HG02981 (cell line): Measurements from ENCODE around the gene PLA1A.
A peak's percentile ranks its signal among the peaks of the same experiment; 100 is the strongest.
"Not testable (repeated sequence)": the region's sequence is repeated elsewhere in the genome, so short reads cannot be mapped to it uniquely, and the experiment has no call there.

ENCODE experiments used
- ATAC-seq: cut with Tn5 transposase; IDR thresholded peaks from one replicate; pipeline ENCODE4 v1.9.1; 2021; ENCODE audit warnings: mild to moderate bottlenecking, moderate library complexity; ENCODE audit not compliant: unreplicated experiment

PLA1A gene

DNA sequence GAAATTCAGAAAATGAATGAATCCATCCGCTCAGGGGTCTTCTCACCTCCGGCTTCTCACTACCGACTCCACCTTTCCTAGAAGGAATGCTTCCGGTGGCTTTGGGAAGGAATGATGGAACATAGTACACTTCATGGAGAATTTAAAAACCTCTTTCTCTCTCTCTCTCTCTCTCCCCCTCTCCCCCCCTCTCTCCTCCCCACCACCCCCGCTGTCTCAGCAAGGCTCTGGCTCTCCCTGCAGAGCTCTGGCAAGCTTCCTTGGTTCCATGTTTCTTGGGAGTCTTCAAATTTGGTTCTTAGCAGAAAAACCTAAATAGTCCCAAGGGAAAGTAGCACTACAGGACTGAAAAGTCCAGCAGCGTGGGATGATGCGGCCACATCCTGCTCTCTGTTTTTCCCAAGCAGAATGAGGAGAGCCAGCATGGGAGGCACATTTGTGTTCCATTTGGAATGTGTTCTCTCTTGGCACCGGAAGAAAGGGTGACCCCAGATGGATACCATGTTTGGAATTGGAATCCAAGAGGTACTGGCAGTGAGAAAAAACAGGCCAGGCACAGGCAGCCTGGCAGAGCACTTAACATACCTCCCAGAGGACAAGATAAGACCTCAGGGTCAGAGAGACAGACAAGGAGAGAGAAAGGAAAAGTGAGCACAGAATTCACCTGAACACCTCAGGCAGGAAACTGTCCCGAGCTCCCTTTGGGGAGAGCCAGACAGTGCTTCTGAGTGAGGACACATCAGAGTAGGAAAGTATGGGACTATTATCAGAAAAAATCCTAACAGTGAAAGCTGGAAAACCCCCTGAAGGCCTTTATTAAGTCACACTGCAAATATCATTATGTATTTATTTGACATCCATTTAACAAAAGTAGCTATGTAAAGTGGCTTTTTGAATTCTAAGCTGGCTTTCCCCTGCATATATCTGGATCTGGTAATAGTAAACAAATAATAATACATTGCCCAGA is 63.1 kb downstream of the PLA1A start, which contains the start of gene POPDC2:
POPDC2 (minus strand) TSS at position 116 of the 967 bp plus-strand sequence. CDS start 166 bp downstream, outside the sequence.
- ATAC-seq, result no peak

DNA sequence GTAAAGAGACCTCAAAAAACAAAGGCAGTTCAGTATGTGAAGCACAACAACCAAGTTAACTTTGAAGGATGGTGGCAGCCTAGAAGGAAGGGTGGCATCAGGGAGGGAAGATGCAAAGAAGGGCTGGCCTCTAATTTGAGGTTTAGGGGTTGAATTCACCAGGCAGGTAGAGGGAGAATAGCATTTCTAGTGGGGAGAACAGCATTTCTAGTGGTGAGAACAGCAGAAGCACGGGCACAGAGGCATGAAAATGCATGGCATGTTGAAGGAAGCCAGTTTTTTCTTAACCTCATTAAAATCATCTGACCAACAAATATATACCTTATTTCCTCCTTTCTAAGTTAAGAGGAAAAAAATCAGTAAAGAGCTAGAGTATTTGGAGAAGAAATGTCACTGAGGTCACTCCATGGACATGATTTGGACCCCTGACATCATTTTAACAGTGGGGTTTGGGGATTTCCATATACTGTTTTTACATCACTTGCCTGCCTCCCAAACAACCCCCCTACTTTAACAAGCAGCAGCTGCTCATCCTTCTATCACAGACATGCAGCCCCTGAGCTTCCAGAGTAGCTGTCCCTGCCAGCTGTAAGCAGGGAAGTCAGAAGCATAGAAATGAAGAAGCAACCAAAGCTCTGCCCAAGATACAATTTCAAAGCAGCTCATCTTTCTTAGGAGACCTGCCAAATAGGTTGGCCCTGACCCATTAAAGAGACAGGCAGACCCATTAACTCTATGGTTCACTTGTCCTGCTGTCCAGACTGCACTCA is 65.1 kb downstream of the PLA1A start:
- no peak for ATAC-seq

DNA sequence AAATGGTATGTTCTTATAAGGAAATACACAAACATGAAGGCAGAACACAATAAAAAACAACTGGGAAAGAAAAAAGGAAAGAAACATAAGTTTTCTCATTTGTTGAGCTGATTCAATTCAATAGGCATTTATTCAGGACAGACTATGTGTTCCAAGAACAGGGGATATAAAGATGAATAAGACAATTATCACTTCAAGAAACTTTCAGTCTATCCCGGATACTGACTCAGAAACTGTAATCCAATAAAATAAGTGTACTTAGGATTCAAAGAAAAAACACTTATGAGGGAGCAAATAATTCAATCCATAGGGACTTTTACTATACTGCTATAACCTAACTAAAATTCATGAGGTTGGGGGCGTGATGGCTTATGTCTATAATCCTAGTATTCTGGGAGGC is 66.2 kb downstream of the PLA1A start:
- ATAC-seq, result no peak

DNA sequence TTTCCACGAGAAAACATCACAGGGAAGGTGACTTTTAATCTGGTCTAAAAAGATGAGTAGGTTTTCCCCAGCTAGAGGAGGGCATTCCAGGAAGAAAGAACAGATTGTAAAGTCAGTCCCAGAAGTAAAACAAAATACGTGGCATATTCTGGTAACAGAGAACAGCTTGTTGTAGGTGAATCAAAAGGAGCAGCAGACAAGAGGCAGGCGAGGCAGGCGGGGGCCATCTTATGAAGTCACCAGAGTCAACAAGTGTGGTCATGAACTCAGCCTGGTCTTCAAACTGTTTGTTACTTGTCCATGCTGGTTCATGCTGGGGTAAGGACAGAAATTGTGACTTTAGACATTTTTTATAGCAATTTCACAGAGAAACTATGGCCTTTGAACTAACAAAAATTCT is 66.7 kb downstream of the PLA1A start:
- ATAC-seq, result no peak

DNA sequence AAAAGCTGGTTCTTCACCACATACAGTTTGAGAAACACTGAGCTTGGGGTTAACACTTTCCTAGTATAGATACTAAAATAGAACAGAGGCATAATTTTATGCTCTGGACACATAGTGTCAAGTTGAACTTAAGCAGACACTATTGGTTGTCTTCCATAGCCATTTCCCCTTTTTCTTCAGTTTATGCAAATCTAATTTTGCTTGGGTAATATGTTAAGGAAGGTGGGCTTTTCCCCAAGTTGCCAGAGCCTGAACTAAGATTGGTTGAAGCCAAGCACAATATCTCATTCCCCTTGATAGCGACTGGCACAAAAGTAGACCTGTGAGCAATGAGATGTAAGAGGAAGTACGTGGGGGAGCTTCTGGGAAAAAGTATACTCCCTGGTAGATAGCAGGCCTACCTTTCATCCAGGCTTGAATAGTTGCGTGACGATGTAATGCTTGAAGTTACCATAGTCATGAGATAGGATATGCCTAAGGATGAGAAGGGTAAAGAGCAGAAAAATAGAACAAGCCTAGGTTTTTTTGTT is 67.2 kb downstream of the PLA1A start:
- no peak for ATAC-seq

DNA sequence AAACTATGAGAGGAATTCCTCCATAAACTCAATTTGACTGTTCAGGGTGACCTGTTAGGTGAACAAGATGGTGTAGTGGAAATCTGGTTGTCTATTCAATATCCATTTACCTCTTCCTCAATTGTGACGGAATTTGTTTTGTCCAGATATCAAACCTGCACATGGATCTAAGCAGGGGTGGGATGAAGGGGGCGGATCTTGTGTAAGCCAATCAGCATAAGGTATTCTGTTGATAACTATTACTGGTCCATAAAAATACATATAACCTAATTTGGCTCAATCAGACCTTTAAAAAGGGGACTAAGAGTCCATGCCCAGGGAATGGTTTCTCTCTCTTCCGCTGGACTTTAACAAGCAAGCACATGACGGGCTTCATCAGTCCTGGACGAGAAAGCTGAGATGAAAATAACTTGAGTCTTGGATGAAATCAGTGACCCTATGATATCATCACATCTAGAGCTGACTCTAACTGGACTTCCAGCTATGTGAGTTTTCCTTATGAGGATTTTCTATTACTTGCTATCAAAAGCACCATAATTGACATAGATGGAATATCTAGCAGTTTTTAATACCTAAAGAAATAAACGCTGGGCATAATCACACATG is 68.4 kb downstream of the PLA1A start:
- no peak for ATAC-seq

DNA sequence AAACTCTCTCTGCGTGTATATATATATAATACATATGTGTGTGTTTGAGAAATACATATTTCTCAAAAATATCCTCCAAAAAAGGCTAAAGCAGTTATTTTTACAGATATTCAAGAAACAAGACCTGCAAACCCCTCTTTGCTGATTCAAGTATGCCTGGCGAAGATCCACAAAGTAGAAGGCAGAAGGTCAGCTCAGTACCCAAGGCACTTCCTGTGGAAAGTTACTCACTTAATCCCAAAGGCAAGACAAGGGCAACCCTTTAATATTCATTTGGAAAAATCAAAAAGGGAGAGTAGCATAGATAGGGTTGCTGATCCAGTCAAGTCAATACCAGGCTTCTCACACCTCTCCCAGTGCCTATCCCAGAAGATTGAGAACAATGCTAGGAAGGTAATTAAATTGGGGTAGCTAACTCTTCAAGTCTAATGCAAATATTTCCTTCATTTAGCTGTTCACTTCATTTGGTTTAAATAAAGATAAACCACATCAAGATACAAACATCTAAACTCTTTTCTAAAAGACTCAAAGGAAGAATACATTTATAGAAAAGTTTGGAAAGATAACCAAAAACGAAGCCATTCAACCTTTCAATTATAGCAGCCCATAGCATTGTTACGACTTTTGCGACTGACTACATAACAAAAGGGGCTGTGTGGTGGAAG is 72.4 kb downstream of the PLA1A start:
- ATAC-seq, result no peak

DNA sequence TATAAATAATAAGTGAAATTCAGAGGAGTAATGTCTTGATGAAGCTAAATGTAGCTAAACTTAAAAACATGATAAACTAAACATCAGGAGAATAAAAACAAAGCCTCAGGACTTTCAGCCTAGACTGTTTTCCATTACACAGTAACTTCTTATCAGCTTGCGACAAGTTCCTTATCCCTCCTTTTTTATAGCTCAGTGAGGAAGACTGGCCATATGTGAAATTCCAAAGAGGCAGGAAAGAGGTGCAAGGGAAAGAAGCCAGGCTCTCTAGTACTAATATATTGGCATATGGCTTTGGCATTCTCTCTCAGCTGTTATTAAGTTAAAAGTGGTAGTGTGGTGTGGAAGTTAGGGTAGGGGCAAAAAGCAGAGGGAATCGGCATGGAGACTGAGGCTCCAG is 75.1 kb downstream of the PLA1A start:
- no peak for ATAC-seq

DNA sequence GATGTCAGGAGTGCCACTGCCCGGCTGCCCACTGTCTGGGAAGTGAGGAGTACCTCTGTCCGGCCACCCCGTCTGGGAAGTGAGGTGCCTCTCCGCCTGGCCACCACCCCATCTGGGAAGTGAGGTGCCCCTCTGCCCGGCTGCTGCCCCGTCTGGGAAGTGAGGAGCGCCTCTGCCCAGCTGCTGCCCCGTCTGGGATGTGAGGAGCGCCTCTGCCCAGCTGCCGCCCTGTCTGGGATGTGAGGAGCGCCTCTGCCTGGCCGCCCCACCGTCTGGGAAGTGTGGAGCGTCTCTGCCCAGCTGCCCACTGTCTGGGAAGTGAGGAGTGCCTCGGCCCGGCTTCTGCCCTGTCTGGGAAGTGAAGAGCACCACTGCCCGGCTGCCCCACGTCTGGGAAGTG is 76.2 kb downstream of the PLA1A start:
- no peak for ATAC-seq

DNA sequence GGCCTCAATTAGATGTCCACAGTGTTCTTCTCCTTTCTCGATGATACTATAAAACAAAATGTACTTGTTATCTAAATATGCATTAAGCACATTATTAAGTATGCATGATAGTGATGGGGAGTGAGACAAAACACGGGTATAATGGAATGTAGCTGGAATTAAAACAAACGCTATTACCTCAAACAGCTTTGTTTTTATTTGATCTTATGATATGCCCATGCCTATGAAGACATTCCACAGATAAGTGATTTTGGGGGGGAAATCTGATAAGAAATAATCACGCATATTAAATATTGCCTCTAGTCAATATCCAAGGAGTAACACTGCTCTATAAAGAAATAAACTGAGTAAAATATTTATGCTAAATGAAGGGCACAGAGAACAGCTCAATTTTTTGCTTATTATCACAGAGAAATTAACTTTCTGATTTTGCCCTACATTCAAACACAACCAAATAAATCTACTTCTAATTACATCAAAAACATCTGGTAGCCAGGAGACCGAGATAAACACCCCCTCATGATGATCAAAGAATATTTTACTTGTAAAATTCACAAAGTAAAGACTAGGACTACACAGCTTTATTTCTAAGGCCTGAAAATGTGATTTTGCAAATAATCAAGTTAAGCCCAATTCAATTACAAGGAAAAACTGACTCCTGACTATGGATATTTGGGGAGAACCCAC is 77.6 kb downstream of the PLA1A start:
- ATAC-seq, result no peak

DNA sequence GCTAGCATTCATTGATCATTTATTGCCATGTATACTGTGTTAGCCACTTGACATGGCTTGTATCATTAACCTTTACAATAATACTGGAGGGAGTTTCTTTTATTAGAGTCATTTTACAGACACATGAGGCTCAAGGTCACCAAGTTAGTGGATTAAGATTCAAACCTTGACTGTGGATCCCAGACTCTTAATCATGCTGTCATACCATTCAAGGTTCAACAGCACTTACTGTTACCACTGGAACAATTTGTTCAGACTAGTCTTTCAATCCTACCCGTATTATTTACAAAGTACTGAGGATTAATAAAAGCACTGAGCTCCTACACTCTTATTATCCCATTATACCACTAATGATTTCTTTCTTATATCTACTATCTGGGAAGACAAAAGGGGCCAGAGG is 78.3 kb downstream of the PLA1A start:
- ATAC-seq, result no peak

DNA sequence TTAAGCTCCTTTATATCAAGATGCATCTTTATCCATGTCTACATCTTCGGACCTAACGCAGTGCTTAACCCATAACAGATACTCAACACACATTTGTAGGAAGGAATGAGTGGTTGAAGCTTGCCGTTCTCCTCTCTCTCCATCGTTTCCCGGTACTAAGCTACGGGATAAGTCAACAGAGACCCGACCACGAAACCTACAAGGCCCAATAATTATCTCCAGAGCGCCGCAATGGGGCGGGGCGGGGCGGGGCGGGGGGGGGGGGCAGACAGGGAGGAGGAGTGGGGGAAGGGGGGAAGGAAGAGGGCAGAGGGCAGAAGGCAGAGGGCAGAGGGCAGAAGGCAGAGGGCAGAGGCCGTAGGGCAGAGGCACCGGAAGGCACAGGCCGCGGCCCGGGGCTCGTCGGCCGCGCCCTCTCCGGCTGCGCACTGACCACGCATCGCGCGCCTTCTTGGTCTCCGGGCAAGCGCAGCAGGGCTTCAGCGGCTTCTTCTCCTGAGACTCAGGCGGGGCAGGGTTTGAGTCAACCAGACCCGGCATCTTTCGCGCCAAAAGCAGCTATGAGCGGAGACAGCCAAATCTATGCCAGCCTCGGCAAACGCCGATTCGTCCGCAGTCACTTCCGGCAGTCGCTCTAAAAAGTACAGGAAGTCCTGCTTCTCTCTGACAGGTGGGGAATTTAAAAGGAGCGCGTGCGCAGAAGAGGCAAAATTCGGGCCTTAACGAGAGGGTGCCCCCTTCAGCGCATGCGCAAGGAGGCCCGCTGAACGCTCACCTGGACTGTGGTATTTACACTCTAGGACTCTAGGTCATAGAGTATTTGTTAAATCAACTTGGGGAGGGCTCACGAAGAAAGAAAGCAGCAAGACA is 79.3 kb downstream of the PLA1A start, which contains the start of gene COX17:
COX17 (minus strand) TSS at position 636 of the 870 bp plus-strand sequence; CDS start at position 540, 96 bp downstream.
- ATAC-seq, result peak; percentile 89

DNA sequence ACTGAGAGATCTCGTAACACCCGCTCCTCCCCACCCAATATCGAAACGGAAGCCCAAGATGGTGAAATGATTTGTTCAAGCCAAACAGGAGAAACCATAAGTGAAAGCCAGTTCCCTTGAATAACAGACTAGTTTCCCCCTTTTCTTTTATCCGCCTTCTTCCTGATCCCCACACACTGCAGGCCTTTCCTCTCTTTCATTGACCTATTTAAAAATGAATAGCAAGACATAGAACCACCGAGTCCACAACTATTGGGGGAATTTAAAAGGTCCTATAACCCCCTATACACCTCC is 79.9 kb downstream of the PLA1A start:
- ATAC-seq, result no peak

DNA sequence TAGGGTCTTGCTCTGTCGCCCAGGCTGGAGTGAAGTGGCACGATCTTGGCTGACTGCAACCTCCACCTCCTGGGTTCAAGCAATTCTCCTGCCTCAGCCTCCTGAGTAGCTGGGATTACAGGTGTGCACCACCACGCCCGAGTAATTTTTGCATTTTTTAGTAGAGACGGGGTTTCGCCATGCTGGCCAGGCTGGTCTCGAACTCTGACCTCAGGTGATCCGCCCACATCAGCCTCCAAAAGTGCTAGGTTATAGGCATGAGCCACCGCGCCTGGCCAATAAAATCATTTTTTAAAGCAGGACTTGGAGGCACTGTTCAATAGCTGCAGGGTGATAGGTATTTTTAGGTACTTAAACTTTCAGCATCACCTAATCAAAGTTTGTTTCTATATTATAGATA is 80.5 kb downstream of the PLA1A start:
- ATAC-seq, result not testable (repeated sequence)
